ENCODE measurements around the gene CPT1C. TPM values are rescaled to one million over a fixed set of nuclear protein-coding genes. Genes with fewer than 3 reads are reported as not detected.

CPT1C gene
- total RNA-seq: 1 to 10 TPM; 1.9 to 2.9 TPM

GRCh38 chr19:49690656-49691242 is at the start of gene CPT1C:
CPT1C (plus strand) TSS chr19:49691116; CDS start chr19:49692253, 1,137 bp downstream.
- Mint-ChIP-seq H3K27me3 (peaks cover 23% of the 10 kb centered on the region), H3K4me3 (peak within 1 kb of the TSS; percentile 65), H3K9me3 (no peaks in the 10 kb centered on the region), H3K27ac (no peak within 1 kb of the TSS), H3K4me1 (peaks cover 33% of the 10 kb centered on the region), H3K36me3 (ENCODE audit: low read depth) (peaks cover 17% of the 10 kb centered on the region)
- ChIA-PET POLR2A (interaction anchor here (1.1 kb wide), 1 partner anchor 12 kb away, joined by 5 read pairs; no protein-coding TSS in a partner anchor), CTCF (interaction anchor here (1.1 to 1.3 kb wide), 2 partner anchors 10 to 25 kb away, joined by 3 read pairs; no protein-coding TSS in a partner anchor)
- peak; percentile 55 for DNase-seq

GRCh38 chr19:49641688-49642491 is 49.0 kb upstream of the CPT1C start, which contains the start of gene SCAF1:
SCAF1 (plus strand) TSS chr19:49642209; CDS start chr19:49645027, 2,818 bp downstream.
- Mint-ChIP-seq H3K27me3 (peaks cover 6% of the 10 kb centered on the region), H3K36me3 (ENCODE audit: low read depth) (peaks cover 28% of the 10 kb centered on the region), H3K9me3 (no peaks in the 10 kb centered on the region), H3K4me3 (peak within 1 kb of the TSS; percentile 98), H3K4me1 (peaks cover 58% of the 10 kb centered on the region), H3K27ac (peak within 1 kb of the TSS; percentile 94)
- peak; percentile 100 for DNase-seq
- POLR2A ChIA-PET: interaction anchor here (0.6 to 6.1 kb wide), 11 partner anchors 15 to 649 kb away, joined by 3 to 91 read pairs (median 6); partner anchors contain the start of genes BCL2L12, GYS1, IRF3 and NOSIP
- CTCF ChIA-PET: interaction anchor here (0.9 to 5.2 kb wide), 6 partner anchors 33 to 101 kb away, joined by 3 to 90 read pairs (median 3); partner anchors contain the start of genes NOSIP and PRMT1

- Mint-ChIP-seq H3K9me3 (no peaks in the 10 kb centered on the region), H3K4me3 (peak overlapping the region; percentile 98), H3K27ac (peak overlapping the region; percentile 94), H3K4me1 (peaks cover 57% of the 10 kb centered on the region), H3K27me3 (peaks cover 6% of the 10 kb centered on the region), H3K36me3 (ENCODE audit: low read depth) (peaks cover 34% of the 10 kb centered on the region)
- ChIA-PET CTCF (interaction anchor here (0.9 to 5.2 kb wide), 7 partner anchors 32 to 111 kb away, joined by 3 to 90 read pairs (median 3); partner anchors contain the start of genes NOSIP and PRMT1), POLR2A (interaction anchor here (0.6 to 6.1 kb wide), 14 partner anchors 14 to 649 kb away, joined by 3 to 91 read pairs (median 5); partner anchors contain the start of genes BCL2L12, GYS1, IRF3 and NOSIP)
- no peak for DNase-seq
Measured at GRCh38 chr19:49642492-49643035, 48.4 kb upstream of the CPT1C start.

GRCh38 chr19:49643466-49643865 is 47.5 kb upstream of the CPT1C start:
- Mint-ChIP-seq H3K4me1 (peaks cover 50% of the 10 kb centered on the region), H3K36me3 (ENCODE audit: low read depth) (peaks cover 34% of the 10 kb centered on the region), H3K27ac (peak overlapping the region; percentile 94), H3K9me3 (no peaks in the 10 kb centered on the region), H3K27me3 (peaks cover 2% of the 10 kb centered on the region), H3K4me3 (peak overlapping the region; percentile 98)
- CTCF ChIA-PET: interaction anchor here (0.9 to 5.2 kb wide), 5 partner anchors 20 to 112 kb away, joined by 3 to 90 read pairs (median 3); partner anchors contain the start of gene PRMT1
- DNase-seq: peak; percentile 44
- POLR2A ChIA-PET: interaction anchor here (0.9 to 6.1 kb wide), 13 partner anchors 12 to 650 kb away, joined by 3 to 91 read pairs (median 6); partner anchors contain the start of genes BCL2L12, IRF3, NOSIP and PRMT1

- H3K4me1 Mint-ChIP-seq: peaks cover 37% of the 10 kb centered on the region
- CTCF ChIA-PET: interaction anchor here (0.8 kb wide), 1 partner anchor 20 kb away, joined by 3 read pairs; no protein-coding TSS in a partner anchor
- peaks cover 46% of the 10 kb centered on the region for H3K36me3 Mint-ChIP-seq (ENCODE audit: low read depth)
- no peak for DNase-seq
- H3K27ac Mint-ChIP-seq: no peak overlapping the region
- no peaks in the 10 kb centered on the region for H3K9me3 Mint-ChIP-seq
- POLR2A ChIA-PET: interaction anchor here (1.3 to 3.0 kb wide), 2 partner anchors 15 to 31 kb away, joined by 3 to 11 read pairs; partner anchors contain the start of gene PRMT1
- H3K4me3 Mint-ChIP-seq: no peak overlapping the region
- no peaks in the 10 kb centered on the region for H3K27me3 Mint-ChIP-seq
Measured at GRCh38 chr19:49645592-49645991, 45.3 kb upstream of the CPT1C start.

- CTCF ChIA-PET: no interaction called here
- H3K27ac Mint-ChIP-seq: no peak overlapping the region
Measured at GRCh38 chr19:49645995-49646394, 44.9 kb upstream of the CPT1C start.

GRCh38 chr19:49646586-49646985 is 44.3 kb upstream of the CPT1C start:
- Mint-ChIP-seq H3K4me1 (peaks cover 31% of the 10 kb centered on the region), H3K27me3 (no peaks in the 10 kb centered on the region), H3K27ac (no peak overlapping the region), H3K4me3 (no peak overlapping the region), H3K9me3 (no peaks in the 10 kb centered on the region), H3K36me3 (ENCODE audit: low read depth) (peaks cover 48% of the 10 kb centered on the region)
- ChIA-PET POLR2A (interaction anchor here (0.8 kb wide), 1 partner anchor 22 kb away, joined by 3 read pairs; no protein-coding TSS in a partner anchor), CTCF (no interaction called here)
- no peak for DNase-seq

More at GRCh38 chr19:49645995-49646394, 44.9 kb upstream of the CPT1C start:
- peaks cover 47% of the 10 kb centered on the region for H3K36me3 Mint-ChIP-seq (ENCODE audit: low read depth)
- no peak for DNase-seq
- H3K27me3 Mint-ChIP-seq: no peaks in the 10 kb centered on the region
- POLR2A ChIA-PET: interaction anchor here (0.8 to 3.0 kb wide), 3 partner anchors 15 to 31 kb away, joined by 3 to 11 read pairs (median 3); partner anchors contain the start of gene PRMT1
- no peak overlapping the region for H3K4me3 Mint-ChIP-seq
- peaks cover 33% of the 10 kb centered on the region for H3K4me1 Mint-ChIP-seq
- no peaks in the 10 kb centered on the region for H3K9me3 Mint-ChIP-seq

GRCh38 chr19:49651029-49651819 is 39.7 kb upstream of the CPT1C start:
- no peak for DNase-seq
- no peak overlapping the region for H3K4me3 Mint-ChIP-seq
- H3K27me3 Mint-ChIP-seq: no peaks in the 10 kb centered on the region
- no peak overlapping the region for H3K27ac Mint-ChIP-seq
- peaks cover 4% of the 10 kb centered on the region for H3K4me1 Mint-ChIP-seq
- ChIA-PET CTCF (no interaction called here), POLR2A (no interaction called here)
- H3K9me3 Mint-ChIP-seq: no peaks in the 10 kb centered on the region
- H3K36me3 Mint-ChIP-seq (ENCODE audit: low read depth): peaks cover 47% of the 10 kb centered on the region

- POLR2A ChIA-PET: no interaction called here
- Mint-ChIP-seq H3K36me3 (ENCODE audit: low read depth) (peaks cover 47% of the 10 kb centered on the region), H3K4me1 (peaks cover under 1% of the 10 kb centered on the region), H3K9me3 (no peaks in the 10 kb centered on the region), H3K27me3 (no peaks in the 10 kb centered on the region), H3K4me3 (no peak overlapping the region), H3K27ac (no peak overlapping the region)
- CTCF ChIA-PET: no interaction called here
- DNase-seq: no peak
Measured at GRCh38 chr19:49651820-49652550, 38.9 kb upstream of the CPT1C start.

- no peak overlapping the region for H3K4me3 Mint-ChIP-seq
- H3K9me3 Mint-ChIP-seq: no peaks in the 10 kb centered on the region
- H3K27ac Mint-ChIP-seq: no peak overlapping the region
- CTCF ChIA-PET: no interaction called here
- H3K27me3 Mint-ChIP-seq: no peaks in the 10 kb centered on the region
- H3K4me1 Mint-ChIP-seq: no peaks in the 10 kb centered on the region
- H3K36me3 Mint-ChIP-seq (ENCODE audit: low read depth): peaks cover 50% of the 10 kb centered on the region
- no peak for DNase-seq
- POLR2A ChIA-PET: interaction anchor here (0.8 kb wide), 1 partner anchor 17 kb away, joined by 3 read pairs; no protein-coding TSS in a partner anchor
Measured at GRCh38 chr19:49652551-49653465, 38.1 kb upstream of the CPT1C start.

- no peaks in the 10 kb centered on the region for H3K4me1 Mint-ChIP-seq
- peaks cover 51% of the 10 kb centered on the region for H3K36me3 Mint-ChIP-seq (ENCODE audit: low read depth)
- POLR2A ChIA-PET: interaction anchor here (0.8 to 1.0 kb wide), 2 partner anchors 11 to 17 kb away, joined by 3 read pairs; no protein-coding TSS in a partner anchor
- H3K27ac Mint-ChIP-seq: no peak overlapping the region
- CTCF ChIA-PET: no interaction called here
- no peak overlapping the region for H3K4me3 Mint-ChIP-seq
- no peaks in the 10 kb centered on the region for H3K27me3 Mint-ChIP-seq
- no peak for DNase-seq
- no peaks in the 10 kb centered on the region for H3K9me3 Mint-ChIP-seq
Measured at GRCh38 chr19:49653466-49653806, 37.5 kb upstream of the CPT1C start.

Data from activated CD4-positive, alpha-beta memory T cell treated with anti-CD3 and anti-CD28 coated beads, Interleukin-2, amount 10 ng/mL, durations not matched to agents 7 days and 5 days (primary cell).